ENCODE measurements around the gene LAMP2.

Gene LAMP2

DNA sequence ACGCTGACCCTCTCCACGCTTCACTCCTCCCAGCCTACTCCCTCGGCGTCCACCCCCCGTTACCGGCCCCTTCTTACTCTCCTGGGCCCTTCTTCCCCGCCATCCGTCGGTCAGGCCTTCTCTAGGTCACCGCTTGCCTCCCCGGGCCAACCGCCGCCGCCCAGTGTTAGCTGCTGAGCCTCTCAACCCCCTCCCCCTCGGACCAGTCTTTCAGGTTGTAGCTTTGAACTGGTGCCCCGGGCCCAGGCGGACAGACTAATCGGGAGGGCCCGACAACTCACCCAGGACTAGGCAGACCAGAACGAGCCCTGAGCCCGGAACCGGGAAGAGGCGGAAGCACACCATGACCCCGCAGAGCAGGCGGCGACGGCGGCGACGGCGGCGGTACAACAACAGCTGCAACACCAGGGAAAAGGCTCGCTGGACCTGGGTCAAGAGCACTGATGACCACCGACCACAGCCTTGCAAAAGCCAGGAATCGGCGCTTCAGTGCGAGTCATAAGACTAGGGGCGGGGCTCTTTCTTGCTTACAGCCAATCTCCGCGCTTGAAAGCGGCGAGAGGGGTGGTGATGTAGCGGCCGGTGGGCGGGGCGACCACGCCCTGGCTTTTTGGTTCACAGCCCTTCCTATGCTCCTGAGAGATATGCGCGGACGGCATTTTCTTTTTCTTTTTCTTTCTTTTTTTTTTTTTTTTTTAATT, at the start of gene LAMP2:
Gene LAMP2, minus strand, starts transcription at position 472 of the 701 bp plus-strand sequence. Its CDS starts 127 bp downstream, at position 345.
- in situ Hi-C loops (cut with HindIII; ENCODE audit: low sequenced_read_pairs), result no loop called here

DNA sequence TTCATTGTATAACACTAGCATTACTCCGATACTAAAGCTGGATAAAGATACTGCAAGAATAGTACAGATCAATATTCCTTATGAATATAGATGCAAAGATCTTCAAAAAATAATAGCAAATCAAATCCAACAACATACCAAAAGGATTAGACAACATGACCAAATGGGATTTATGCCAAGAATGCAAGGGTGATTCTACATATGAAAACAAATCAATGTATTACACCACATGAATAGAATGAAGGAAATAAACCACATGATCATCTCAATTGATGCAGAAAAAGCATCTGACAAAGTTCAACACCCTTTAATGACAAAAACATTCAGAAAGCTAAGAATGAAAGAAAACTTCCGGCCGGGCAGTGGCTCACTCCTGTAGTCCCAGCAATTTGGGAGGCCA, 48.8 kb upstream of the LAMP2 start:
- peak; percentile 68 for DNase-seq (ENCODE audit: low read depth)
- H3K4me3 ChIP-seq (ENCODE audit: low read depth, low read length), result no peak overlapping the region
- in situ Hi-C loops (cut with HindIII; ENCODE audit: low sequenced_read_pairs), result no loop called here
- TF ChIP-seq, protein P1, sequence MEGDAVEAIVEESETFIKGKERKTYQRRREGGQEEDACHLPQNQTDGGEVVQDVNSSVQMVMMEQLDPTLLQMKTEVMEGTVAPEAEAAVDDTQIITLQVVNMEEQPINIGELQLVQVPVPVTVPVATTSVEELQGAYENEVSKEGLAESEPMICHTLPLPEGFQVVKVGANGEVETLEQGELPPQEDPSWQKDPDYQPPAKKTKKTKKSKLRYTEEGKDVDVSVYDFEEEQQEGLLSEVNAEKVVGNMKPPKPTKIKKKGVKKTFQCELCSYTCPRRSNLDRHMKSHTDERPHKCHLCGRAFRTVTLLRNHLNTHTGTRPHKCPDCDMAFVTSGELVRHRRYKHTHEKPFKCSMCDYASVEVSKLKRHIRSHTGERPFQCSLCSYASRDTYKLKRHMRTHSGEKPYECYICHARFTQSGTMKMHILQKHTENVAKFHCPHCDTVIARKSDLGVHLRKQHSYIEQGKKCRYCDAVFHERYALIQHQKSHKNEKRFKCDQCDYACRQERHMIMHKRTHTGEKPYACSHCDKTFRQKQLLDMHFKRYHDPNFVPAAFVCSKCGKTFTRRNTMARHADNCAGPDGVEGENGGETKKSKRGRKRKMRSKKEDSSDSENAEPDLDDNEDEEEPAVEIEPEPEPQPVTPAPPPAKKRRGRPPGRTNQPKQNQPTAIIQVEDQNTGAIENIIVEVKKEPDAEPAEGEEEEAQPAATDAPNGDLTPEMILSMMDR (IDR thresholded peaks at IDR 0.05; ENCODE audit: low read depth, low read length, missing control alignments), result no peak

More for the DNA sequence above, at the start of gene LAMP2:
- TF ChIP-seq, protein P1 (IDR thresholded peaks at IDR 0.05; ENCODE audit: low read depth, low read length, missing control alignments), result no peak
- H3K4me3 ChIP-seq (ENCODE audit: low read depth, low read length), result peak within 1 kb of the TSS; percentile 59
- peak; percentile 79 for DNase-seq (ENCODE audit: low read depth)

DNA sequence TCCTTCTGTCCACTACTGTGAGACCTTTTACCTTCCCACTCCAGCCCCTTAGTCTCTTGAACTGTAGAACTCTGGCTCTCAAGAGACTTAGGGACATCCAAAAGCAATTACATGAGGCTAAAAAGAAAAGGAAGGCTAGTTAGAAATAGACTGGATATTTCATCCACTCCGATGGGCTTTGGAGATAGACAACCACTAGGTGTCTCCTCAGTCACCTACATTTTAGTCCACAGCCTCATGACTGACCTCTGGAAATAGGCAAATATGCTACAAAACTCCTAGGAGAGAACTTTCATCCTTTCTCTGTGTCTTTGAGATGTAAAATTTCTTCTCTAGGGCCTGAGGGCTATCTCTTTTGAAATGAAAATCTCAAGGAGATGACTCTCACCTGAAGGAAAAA, 45.1 kb upstream of the LAMP2 start:
- DNase-seq (ENCODE audit: low read depth), result peak; percentile 3
- no peak overlapping the region for H3K4me3 ChIP-seq (ENCODE audit: low read depth, low read length)
- TF ChIP-seq, protein P1 (IDR thresholded peaks at IDR 0.05; ENCODE audit: low read depth, low read length, missing control alignments), result peak; percentile 40
- in situ Hi-C loops (cut with HindIII; ENCODE audit: low sequenced_read_pairs), result no loop called here

DNA sequence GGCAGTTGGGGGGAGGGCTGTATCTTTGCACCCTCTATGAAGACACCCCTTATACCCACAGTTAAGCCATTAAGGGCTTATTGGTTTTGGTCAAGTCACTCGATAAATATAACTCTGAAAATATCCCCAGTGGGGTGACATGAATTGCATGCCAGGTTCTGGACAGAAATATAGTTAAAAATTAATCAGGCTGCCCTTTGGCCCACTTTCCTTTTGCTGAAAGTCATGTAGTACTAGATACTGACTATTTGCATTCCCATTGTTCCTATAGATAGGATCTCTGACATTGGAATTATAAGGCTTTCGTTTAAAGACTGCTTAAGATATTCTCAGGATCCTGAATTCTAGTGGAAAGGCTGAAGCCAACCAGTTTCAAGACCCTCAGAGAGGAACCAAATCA, 43.5 kb upstream of the LAMP2 start:
- in situ Hi-C loops (cut with HindIII; ENCODE audit: low sequenced_read_pairs), result no loop called here
- no peak for DNase-seq (ENCODE audit: low read depth)
- TF ChIP-seq, protein P1 (IDR thresholded peaks at IDR 0.05; ENCODE audit: low read depth, low read length, missing control alignments), result no peak
- H3K4me3 ChIP-seq (ENCODE audit: low read depth, low read length), result no peak overlapping the region

DNA sequence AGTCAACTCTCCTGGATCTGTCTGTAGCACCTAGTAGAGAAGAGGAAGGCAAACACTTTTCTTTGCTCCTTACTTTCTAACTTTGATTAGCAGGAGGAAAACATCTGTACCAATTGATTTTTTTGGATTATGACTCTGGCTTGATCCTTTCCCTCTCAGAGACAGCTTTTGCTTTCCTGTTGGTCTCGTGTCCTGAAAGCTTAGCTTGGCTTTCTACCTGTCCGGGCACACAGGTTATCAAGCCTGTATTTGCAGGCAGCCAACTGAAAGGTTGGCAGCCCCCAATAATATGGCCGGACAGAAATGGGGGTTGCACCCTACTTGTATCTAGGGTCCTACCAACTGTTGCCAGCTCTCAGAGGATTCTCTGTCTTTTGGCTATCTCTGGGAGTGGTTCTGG, 43.1 kb upstream of the LAMP2 start:
- TF ChIP-seq, protein P1 (IDR thresholded peaks at IDR 0.05; ENCODE audit: low read depth, low read length, missing control alignments), result no peak
- no peak overlapping the region for H3K4me3 ChIP-seq (ENCODE audit: low read depth, low read length)
- in situ Hi-C loops (cut with HindIII; ENCODE audit: low sequenced_read_pairs), result no loop called here
- no peak for DNase-seq (ENCODE audit: low read depth)

DNA sequence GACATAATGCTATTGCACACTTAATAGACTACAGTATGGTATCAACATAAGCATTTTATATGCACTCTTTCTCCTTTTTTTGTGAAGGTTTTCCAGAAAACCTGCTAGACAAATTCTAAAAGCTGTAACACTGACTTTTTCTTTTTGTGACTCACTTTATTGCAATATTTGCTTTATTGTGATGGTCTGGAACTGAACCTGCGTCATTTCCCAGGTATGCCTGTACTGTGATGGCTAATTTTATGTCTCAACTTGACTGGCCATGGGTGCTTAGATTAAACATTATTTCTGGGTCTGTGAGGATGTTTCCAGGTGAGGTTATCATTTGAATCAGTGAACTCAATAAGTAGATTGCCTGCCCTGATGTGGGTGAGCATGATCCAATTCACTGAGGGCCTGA, 35.5 kb upstream of the LAMP2 start:
- in situ Hi-C loops (cut with HindIII; ENCODE audit: low sequenced_read_pairs), result no loop called here
- TF ChIP-seq, protein P1 (IDR thresholded peaks at IDR 0.05; ENCODE audit: low read depth, low read length, missing control alignments), result no peak
- no peak for DNase-seq (ENCODE audit: low read depth)
- H3K4me3 ChIP-seq (ENCODE audit: low read depth, low read length), result no peak overlapping the region

All from astrocyte of the cerebellum (primary cell).